B cell (primary cell): ENCODE measurements around the gene NUDT12. TPM values are rescaled to one million over a fixed set of nuclear protein-coding genes. Genes with fewer than 3 reads are reported as not detected.

Experiments used
- ATAC-seq: fragments of 200-7000 bp; cut with Tn5 transposase; one replicate; pipeline ENCODE4 v1.10.0; 2021; ENCODE audit warnings: low read depth, mild to moderate bottlenecking, moderate number of reproducible peaks, moderate library complexity
- CTCF ChIA-PET: fragments of 350-600 bp; sonication (Branson Sonifier 250); formaldehyde crosslinking; loops from one replicate; lab custom pipeline; 2021; ENCODE audit warnings: antibody characterized with exemption, inconsistent platforms; lab: Charles Lee
- POLR2A ChIA-PET: fragments of 350-600 bp; sonication (Branson Sonifier 250); formaldehyde crosslinking; loops from one replicate; lab custom pipeline; 2021; ENCODE audit warnings: antibody characterized with exemption; lab: Charles Lee
- DNase-seq: peaks from one replicate; pipeline ENCODE4 v3.0.0; 2013
- H2AFZ ChIP-seq: 2 replicates; pipeline ENCODE4 v1.6.1; 2012; ENCODE audit warnings: mild to moderate bottlenecking, low read depth, low read length; ENCODE audit not compliant: insufficient read depth, poor library complexity, severe bottlenecking
- H3K27ac ChIP-seq, 2 donors: 1 replicate in 1 of 2; 2 replicates in 1 of 2; pipeline ENCODE4 v1.5.1; 2012 to 2013; ENCODE audit warnings: low read length in 2 of 2, mild to moderate bottlenecking in 2 of 2, moderate library complexity in 1 of 2
- H3K27me3 ChIP-seq, 4 experiments: fragments of 200-600 bp in 1 of 4; sonication (generic) in 1 of 4; replicated peaks in 1 of 4; 1 replicate in 2 of 4; 2 replicates in 2 of 4; pipeline versions ENCODE4 v1.6.1 to v1.7.0; 2013 to 2016; ENCODE audit warnings: low read length in 3 of 4, mild to moderate bottlenecking in 2 of 4, mixed read lengths in 1 of 4, moderate library complexity in 1 of 4; ENCODE audit not compliant: insufficient read depth in 4 of 4, control insufficient read depth in 3 of 4; ENCODE audit errors: control extremely low read depth in 1 of 4
- H3K36me3 ChIP-seq, 2 experiments: replicated peaks in 1 of 2; 1 replicate in 1 of 2; 2 replicates in 1 of 2; pipeline versions ENCODE4 v1.6.1 to v1.7.1; 2013; ENCODE audit warnings: low read length in 1 of 2; ENCODE audit not compliant: insufficient read depth in 2 of 2, control insufficient read depth in 1 of 2; ENCODE audit errors: control extremely low read depth in 1 of 2, extremely low read depth in 1 of 2
- H3K4me1 ChIP-seq, 2 donors: fragments of 200-600 bp in 1 of 2; sonication (generic) in 1 of 2; 1 replicate in 1 of 2; 2 replicates in 1 of 2; pipeline versions ENCODE4 v1.5.1 to v1.6.1; 2013 to 2017; ENCODE audit warnings: low read length in 2 of 2; ENCODE audit not compliant: control insufficient read depth in 2 of 2, insufficient read depth in 2 of 2
- H3K4me2 ChIP-seq: replicated peaks from 2 replicates; pipeline ENCODE3; 2012; ENCODE audit warnings: mild to moderate bottlenecking, low read depth, low read length; ENCODE audit not compliant: poor library complexity, severe bottlenecking
- H3K4me3 ChIP-seq, 5 experiments: fragments of 200-600 bp in 1 of 5; sonication (generic) in 1 of 5; 1 replicate in 3 of 5; 2 replicates in 2 of 5; pipeline versions ENCODE4 v1.5.1 to v1.7.0; 2011 to 2016; ENCODE audit warnings: low read length in 4 of 5, mild to moderate bottlenecking in 4 of 5, low read depth in 2 of 5, control low read depth in 1 of 5, moderate library complexity in 1 of 5; ENCODE audit not compliant: insufficient read depth in 1 of 5; ENCODE audit errors: control extremely low read depth in 1 of 5, extremely low read depth in 1 of 5
- H3K79me2 ChIP-seq: fragments of 200-600 bp; sonication (generic); one replicate; pipeline ENCODE4 v1.6.0; 2016; ENCODE audit warnings: low read length; ENCODE audit not compliant: control insufficient read depth, insufficient read depth
- H3K9ac ChIP-seq: fragments of 200-600 bp; sonication (generic); 2 replicates; pipeline ENCODE4 v1.6.1; 2017; ENCODE audit warnings: mild to moderate bottlenecking, low read length, moderate library complexity
- H3K9me3 ChIP-seq, 3 donors: one replicate each; pipeline versions ENCODE4 v1.6.1 to v1.7.1; 2013; ENCODE audit warnings: low read length in 2 of 3; ENCODE audit not compliant: control insufficient read depth in 2 of 3, insufficient read depth in 1 of 3; ENCODE audit errors: control extremely low read depth in 1 of 3
- H4K20me1 ChIP-seq: 2 replicates; pipeline ENCODE4 v1.6.0; 2012; ENCODE audit warnings: mild to moderate bottlenecking, low read length; ENCODE audit not compliant: insufficient read depth, control insufficient read depth, poor library complexity, severe bottlenecking
- H3K27ac Mint-ChIP-seq: one replicate; pipeline ENCODE4 v1.8.0; 2021; ENCODE audit warnings: mixed read lengths
- H3K27me3 Mint-ChIP-seq: one replicate; pipeline ENCODE4 v1.8.0; 2021; ENCODE audit warnings: mixed read lengths
- H3K4me1 Mint-ChIP-seq: one replicate; pipeline ENCODE4 v1.8.0; 2021; ENCODE audit warnings: mixed read lengths
- H3K4me3 Mint-ChIP-seq: one replicate; pipeline ENCODE4 v1.8.0; 2021; ENCODE audit warnings: mixed read lengths
- H3K9me3 Mint-ChIP-seq: one replicate; pipeline ENCODE4 v1.8.0; 2022; ENCODE audit warnings: mixed read lengths; ENCODE audit not compliant: insufficient read depth
- CTCF ChIP-seq: fragments of 200-600 bp; IDR thresholded peaks from one replicate; pipeline ENCODE4 v1.8.0; 2022; ENCODE audit warnings: antibody characterized with exemption, mild to moderate bottlenecking
- EZH2 ChIP-seq: IDR thresholded peaks from 2 replicates; pipeline ENCODE4 v1.6.1; 2012; ENCODE audit warnings: borderline replicate concordance, low read depth, mild to moderate bottlenecking, moderate library complexity, low read length; ENCODE audit not compliant: insufficient read depth, poor library complexity, severe bottlenecking
- WGBS: methylation state at CpG from one replicate; pipeline ENCODE4 v1.1.5; 2013; ENCODE audit warnings: missing lambda C conversion rate; ENCODE audit not compliant: insufficient coverage; 5-methylcytosine and 5-hydroxymethylcytosine counted together
- intact Hi-C: fragments of 100-400 bp; cut with micrococcal nuclease; formaldehyde crosslinking; loops from one replicate; pipeline ENCODE4 v1.10.0; 2022
- polyA plus RNA-seq: library from polyadenylated mRNA; depleted of rRNA; stranded (reverse); fragments of >200 nt; gene quantifications from 2 replicates; pipeline ENCODE4 v1.2.3, GENCODE V29; 2012
- total RNA-seq, 2 donors: library from RNA; stranded (reverse); fragments of 120-200 nt in 1 of 2; gene quantifications; 1 replicate in 1 of 2; 2 replicates in 1 of 2; pipeline versions ENCODE4 v1.2.3 to v1.2.4, GENCODE V29; 2013 to 2022

NUDT12 gene
- total and polyA plus RNA-seq, 2 donors (not counting 1 experiment from before 2014, with no cell fraction given): 0.97 to 2.6 TPM

DNA sequence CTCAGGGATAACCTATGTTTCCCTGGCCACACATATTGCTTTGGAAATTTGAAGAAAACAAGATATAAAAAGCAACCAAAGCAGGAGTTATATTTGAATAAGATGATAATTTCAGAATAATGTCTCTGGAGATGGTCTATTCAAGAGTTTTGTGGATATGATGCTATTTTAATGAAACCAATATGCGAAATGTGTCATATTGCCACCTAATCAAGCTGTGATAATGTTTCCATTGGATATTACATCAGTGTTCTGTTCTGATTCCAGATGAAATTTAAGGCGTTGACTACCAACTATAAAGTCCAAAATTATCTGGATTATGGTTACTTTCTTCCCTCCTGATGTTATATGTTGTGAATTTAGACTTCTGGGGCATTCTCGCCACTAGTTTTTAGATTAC, 27.6 kb upstream of the NUDT12 start:
- Histone ChIP-seq H3K4me2 (no peak overlapping the region), H3K4me1 (no peaks in the 10 kb centered on the region), H3K36me3 (no peaks in the 10 kb centered on the region), H3K9ac (no peak overlapping the region), H3K27ac (no peak overlapping the region), H3K27me3 (no peaks in the 10 kb centered on the region), H3K4me3 (no peak overlapping the region), H3K9me3 (no peaks in the 10 kb centered on the region), H2AFZ (no peak overlapping the region), H4K20me1 (no peaks in the 10 kb centered on the region), H3K79me2 (no peaks in the 10 kb centered on the region)
- DNase-seq (no peak), ATAC-seq (no peak)
- ChIA-PET POLR2A (no interaction called here), CTCF (no interaction called here)
- no CpG with 5 or more reads among the region's 3 CpGs for WGBS
- Mint-ChIP-seq H3K27me3 (peaks cover 8% of the 10 kb centered on the region), H3K27ac (no peak overlapping the region), H3K4me1 (no peaks in the 10 kb centered on the region), H3K9me3 (no peaks in the 10 kb centered on the region), H3K4me3 (no peak overlapping the region)
- no peak for TF ChIP-seq EZH2
- no peak for TF ChIP-seq CTCF
- intact Hi-C loops: no loop called here

- Histone ChIP-seq H3K4me2 (no peak overlapping the region), H3K4me1 (no peaks in the 10 kb centered on the region), H3K36me3 (no peaks in the 10 kb centered on the region), H3K4me3 (no peak overlapping the region), H3K79me2 (no peaks in the 10 kb centered on the region), H3K9ac (no peak overlapping the region), H3K9me3 (no peaks in the 10 kb centered on the region), H3K27ac (no peak overlapping the region), H3K27me3 (no peaks in the 10 kb centered on the region), H4K20me1 (no peaks in the 10 kb centered on the region), H2AFZ (no peak overlapping the region)
- no peak overlapping the region for H3K4me3 Mint-ChIP-seq
- TF ChIP-seq CTCF (no peak), EZH2 (no peak)
- no peak overlapping the region for H3K27ac Mint-ChIP-seq
- CTCF ChIA-PET: no interaction called here
- intact Hi-C loops: no loop called here
- DNase-seq: no peak
- POLR2A ChIA-PET: no interaction called here
- peaks cover 5% of the 10 kb centered on the region for H3K27me3 Mint-ChIP-seq
- H3K9me3 Mint-ChIP-seq: no peaks in the 10 kb centered on the region
- WGBS: 84% methylated on average over 2 of the region's 3 CpGs
- no peak for ATAC-seq
- H3K4me1 Mint-ChIP-seq: no peaks in the 10 kb centered on the region
Measured at GRCh38 chr5:103589776-103590175, 27.2 kb upstream of the NUDT12 start.
